Colonic mucosa (tissue), 4 donors: Measurements from ENCODE around the gene TRAPPC2L. TPM values are rescaled to one million over a fixed set of nuclear protein-coding genes. Genes with fewer than 3 reads are reported as not detected.

Source experiments
- DNase-seq: peaks from one replicate; pipeline ENCODE4 v3.0.0-alpha.2; 2020
- H3K27ac ChIP-seq: fragments of 200-600 bp; one replicate; pipeline ENCODE4 v1.8.0; 2021
- H3K27me3 ChIP-seq: fragments of 200-600 bp; one replicate; pipeline ENCODE4 v1.8.0; 2021
- H3K36me3 ChIP-seq: fragments of 200-600 bp; one replicate; pipeline ENCODE4 v1.8.0; 2021
- H3K4me1 ChIP-seq: fragments of 200-600 bp; one replicate; pipeline ENCODE4 v1.8.0; 2021; ENCODE audit warnings: mild to moderate bottlenecking
- H3K4me3 ChIP-seq: fragments of 200-600 bp; one replicate; pipeline ENCODE4 v1.8.0; 2021
- H3K9ac ChIP-seq, 2 donors: one replicate each; pipeline ENCODE4 v1.7.0; 2013; ENCODE audit warnings: control low read depth in 2 of 2, low read depth in 2 of 2, low read length in 2 of 2
- H3K9me3 ChIP-seq: fragments of 200-600 bp; one replicate; pipeline ENCODE4 v1.8.0; 2021
- CTCF ChIP-seq: fragments of 200-600 bp; IDR thresholded peaks from one replicate; pipeline ENCODE4 v1.8.0; 2022; ENCODE audit warnings: antibody characterized with exemption, mild to moderate bottlenecking
- intact Hi-C: fragments of 100-400 bp; cut with DNase I; formaldehyde crosslinking; loops from one replicate; pipeline ENCODE4 v1.14.1; 2022
- total RNA-seq, 2 donors: library from RNA; stranded (reverse); fragmentation: NEBNext Ultra II Directional in 1 of 2; extraction: Animal tissue kit (Norgen Biotek cat#: 25700) in 1 of 2; gene quantifications; one replicate each; pipeline ENCODE4 v1.2.1, GENCODE V29; 2021
- donor health status: healthy.
- donor health status: DM: no; HTN: no; CAD: no.
- donor health status: DM: no; HTN: no; CAD: no.

TRAPPC2L gene
- total RNA-seq, 2 donors from 2014 or later: 33.8 to 57.3 TPM

GRCh38 chr16:88846088-88846487, 10.8 kb upstream of the TRAPPC2L start:
- H3K36me3 ChIP-seq: no peaks in the 10 kb centered on the region
- no peak overlapping the region for H3K9ac ChIP-seq
- intact Hi-C loops: no loop called here
- H3K4me3 ChIP-seq: no peak overlapping the region
- DNase-seq: no peak
- H3K4me1 ChIP-seq: no peaks in the 10 kb centered on the region
- no peaks in the 10 kb centered on the region for H3K9me3 ChIP-seq
- no peak overlapping the region for H3K27ac ChIP-seq
- H3K27me3 ChIP-seq: no peaks in the 10 kb centered on the region
- no peak for TF ChIP-seq CTCF

GRCh38 chr16:88847654-88848053, 9.3 kb upstream of the TRAPPC2L start:
- Histone ChIP-seq H3K9ac (no peak overlapping the region), H3K4me1 (no peaks in the 10 kb centered on the region), H3K27ac (no peak overlapping the region), H3K27me3 (no peaks in the 10 kb centered on the region), H3K36me3 (no peaks in the 10 kb centered on the region), H3K9me3 (no peaks in the 10 kb centered on the region), H3K4me3 (no peak overlapping the region)
- DNase-seq: no peak
- no peak for TF ChIP-seq CTCF
- intact Hi-C loops: no loop called here

GRCh38 chr16:88848557-88848956, 8.4 kb upstream of the TRAPPC2L start:
- intact Hi-C loops: no loop called here
- no peak for DNase-seq
- TF ChIP-seq CTCF: no peak
- H3K27ac ChIP-seq: no peak overlapping the region
- H3K27me3 ChIP-seq: no peaks in the 10 kb centered on the region
- no peaks in the 10 kb centered on the region for H3K4me1 ChIP-seq
- H3K9ac ChIP-seq: no peak overlapping the region
- no peaks in the 10 kb centered on the region for H3K36me3 ChIP-seq
- H3K9me3 ChIP-seq: no peaks in the 10 kb centered on the region
- no peak overlapping the region for H3K4me3 ChIP-seq

- Histone ChIP-seq H3K9ac (no peak overlapping the region), H3K27me3 (no peaks in the 10 kb centered on the region), H3K36me3 (no peaks in the 10 kb centered on the region), H3K4me1 (peaks cover 1% of the 10 kb centered on the region), H3K9me3 (no peaks in the 10 kb centered on the region), H3K27ac (no peak overlapping the region), H3K4me3 (no peak overlapping the region)
- DNase-seq: no peak
- intact Hi-C loops: loop anchor here (10.0 kb wide), 2 partner anchors 364 to 396 kb away; partner anchors contain the start of genes ZFPM1 and ZNF778
- no peak for TF ChIP-seq CTCF
Observed at GRCh38 chr16:88850531-88851199, 6.3 kb upstream of the TRAPPC2L start.

GRCh38 chr16:88851616-88852015, 5.3 kb upstream of the TRAPPC2L start:
- Histone ChIP-seq H3K9ac (no peak overlapping the region), H3K27ac (no peak overlapping the region), H3K36me3 (no peaks in the 10 kb centered on the region), H3K27me3 (no peaks in the 10 kb centered on the region), H3K9me3 (no peaks in the 10 kb centered on the region), H3K4me1 (peaks cover 7% of the 10 kb centered on the region), H3K4me3 (no peak overlapping the region)
- intact Hi-C loops: loop anchor here (10.0 kb wide), 2 partner anchors 363 to 397 kb away; partner anchors contain the start of genes ZFPM1 and ZNF778
- no peak for TF ChIP-seq CTCF
- DNase-seq: no peak
